Anterior cingulate cortex (tissue), 58 donors: ENCODE data around the gene ECHS1.

Experiments
- DNase-seq, 58 donors: peaks; one replicate each; lab custom pipeline; 2025; lab: John Stamatoyannopoulos, UW

Gene ECHS1

GRCh38 chr10:133361227-133361626, 11.9 kb downstream of the ECHS1 start:
- peak in 1 of 58 donors; percentile 11 for DNase-seq

GRCh38 chr10:133359972-133360610, 13.1 kb downstream of the ECHS1 start:
- DNase-seq: no peak

- DNase-seq: peak in 1 of 58 donors; percentile 12
These were observed 13.6 kb downstream of the ECHS1 start for GRCh38 chr10:133359554-133359971.

- DNase-seq: no peak
These were observed 14.2 kb downstream of the ECHS1 start for GRCh38 chr10:133358925-133359310.

- no peak for DNase-seq
These were observed 14.8 kb downstream of the ECHS1 start for GRCh38 chr10:133358162-133358924.

GRCh38 chr10:133357285-133358161, 15.6 kb downstream of the ECHS1 start, which contains the start of gene FUOM:
FUOM (minus strand) TSS chr10:133358019; CDS start chr10:133358007, 12 bp downstream.
- DNase-seq: peak in 6 of 58 donors; percentile 10 to 85 (median 24)

- DNase-seq: no peak
These were observed 16.4 kb downstream of the ECHS1 start for GRCh38 chr10:133356549-133357284.

GRCh38 chr10:133355991-133356390, 17.2 kb downstream of the ECHS1 start:
- no peak for DNase-seq

GRCh38 chr10:133355266-133355665, 17.9 kb downstream of the ECHS1 start:
- no peak for DNase-seq

- no peak for DNase-seq
These were observed 18.4 kb downstream of the ECHS1 start for GRCh38 chr10:133354672-133355240.

GRCh38 chr10:133353988-133354605, 19.1 kb downstream of the ECHS1 start:
- no peak for DNase-seq

- DNase-seq: no peak
These were observed 19.8 kb downstream of the ECHS1 start for GRCh38 chr10:133353202-133353959.

GRCh38 chr10:133351408-133352318, 21.5 kb downstream of the ECHS1 start:
- DNase-seq: no peak

GRCh38 chr10:133350950-133351329, 22.2 kb downstream of the ECHS1 start:
- DNase-seq: no peak

GRCh38 chr10:133350283-133350949, 22.7 kb downstream of the ECHS1 start:
- no peak for DNase-seq

GRCh38 chr10:133349577-133350011, 23.6 kb downstream of the ECHS1 start:
- no peak for DNase-seq

- no peak for DNase-seq
These were observed 24.0 kb downstream of the ECHS1 start for GRCh38 chr10:133349160-133349568.
